Smooth muscle cell of the brain vasculature (primary cell): ENCODE data around the gene ERVMER34-1.

Experiments
- DNase-seq: peaks from one replicate; pipeline ENCODE4 v3.0.0-alpha.2; 2012; ENCODE audit warnings: low read depth, low spot score

The ERVMER34-1 gene

GRCh38 chr4:52718123-52718522, 33.1 kb downstream of the ERVMER34-1 start:
- DNase-seq = no peak

DNA sequence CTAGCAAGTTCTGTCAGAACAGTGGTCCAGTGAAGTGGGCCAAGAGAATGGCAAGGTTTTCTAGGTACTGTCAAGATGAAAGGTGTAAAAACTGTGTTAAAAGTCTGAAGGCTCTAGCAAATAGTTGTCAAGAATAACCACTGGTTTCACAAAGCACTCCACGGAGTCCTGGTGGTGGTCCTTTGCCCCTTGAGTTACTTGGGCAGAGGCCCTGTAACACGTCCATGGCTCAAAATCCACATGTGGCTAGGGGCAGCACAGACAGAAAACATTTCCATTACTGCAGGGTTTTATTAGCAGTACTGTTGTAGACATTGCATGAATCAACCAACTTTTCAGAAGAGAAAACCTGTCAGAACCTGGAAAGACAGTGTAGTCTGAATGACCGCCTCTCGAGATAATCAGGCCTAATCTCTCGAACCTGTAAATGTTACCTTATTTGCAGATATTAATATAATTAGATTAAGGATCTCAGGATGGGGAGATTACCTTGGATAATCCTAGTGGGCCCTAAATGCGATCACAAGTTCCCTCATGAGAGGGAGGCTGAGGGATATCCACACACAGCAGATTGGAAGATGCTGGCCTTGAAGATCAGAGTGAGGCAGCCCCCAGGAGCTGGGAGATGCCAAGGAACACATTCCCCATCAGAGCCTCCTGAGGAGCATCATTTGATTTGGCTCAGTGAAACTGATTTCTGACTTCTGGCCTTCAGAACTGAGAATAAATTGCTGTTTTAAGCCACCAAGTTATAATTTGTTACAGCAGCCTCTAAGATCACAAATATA, 34.7 kb downstream of the ERVMER34-1 start:
- no peak for DNase-seq

DNA sequence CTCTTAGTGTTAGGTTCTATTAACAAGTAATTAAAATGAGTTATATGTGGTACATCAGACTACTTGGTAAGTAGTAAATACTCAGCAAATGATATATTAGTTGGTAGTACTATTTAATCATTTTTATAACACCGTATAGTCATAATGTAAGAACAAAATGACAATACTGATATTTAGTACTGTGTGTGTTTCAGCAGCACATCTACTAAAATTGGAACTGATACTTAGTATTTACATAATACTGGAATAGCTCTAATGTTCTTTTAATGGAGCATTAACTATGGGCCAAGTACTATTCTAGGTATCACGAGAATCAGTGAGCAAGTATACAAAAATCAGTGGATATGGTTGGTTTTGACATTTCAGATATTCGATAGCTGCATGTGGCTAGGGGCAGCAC, 35.3 kb downstream of the ERVMER34-1 start:
- no peak for DNase-seq

- no peak for DNase-seq
These were observed 35.8 kb downstream of the ERVMER34-1 start for GRCh38 chr4:52715255-52715897.

- no peak for DNase-seq
These were observed 36.5 kb downstream of the ERVMER34-1 start for GRCh38 chr4:52714597-52715254.

GRCh38 chr4:52713456-52713937, 37.7 kb downstream of the ERVMER34-1 start:
- no peak for DNase-seq

DNA sequence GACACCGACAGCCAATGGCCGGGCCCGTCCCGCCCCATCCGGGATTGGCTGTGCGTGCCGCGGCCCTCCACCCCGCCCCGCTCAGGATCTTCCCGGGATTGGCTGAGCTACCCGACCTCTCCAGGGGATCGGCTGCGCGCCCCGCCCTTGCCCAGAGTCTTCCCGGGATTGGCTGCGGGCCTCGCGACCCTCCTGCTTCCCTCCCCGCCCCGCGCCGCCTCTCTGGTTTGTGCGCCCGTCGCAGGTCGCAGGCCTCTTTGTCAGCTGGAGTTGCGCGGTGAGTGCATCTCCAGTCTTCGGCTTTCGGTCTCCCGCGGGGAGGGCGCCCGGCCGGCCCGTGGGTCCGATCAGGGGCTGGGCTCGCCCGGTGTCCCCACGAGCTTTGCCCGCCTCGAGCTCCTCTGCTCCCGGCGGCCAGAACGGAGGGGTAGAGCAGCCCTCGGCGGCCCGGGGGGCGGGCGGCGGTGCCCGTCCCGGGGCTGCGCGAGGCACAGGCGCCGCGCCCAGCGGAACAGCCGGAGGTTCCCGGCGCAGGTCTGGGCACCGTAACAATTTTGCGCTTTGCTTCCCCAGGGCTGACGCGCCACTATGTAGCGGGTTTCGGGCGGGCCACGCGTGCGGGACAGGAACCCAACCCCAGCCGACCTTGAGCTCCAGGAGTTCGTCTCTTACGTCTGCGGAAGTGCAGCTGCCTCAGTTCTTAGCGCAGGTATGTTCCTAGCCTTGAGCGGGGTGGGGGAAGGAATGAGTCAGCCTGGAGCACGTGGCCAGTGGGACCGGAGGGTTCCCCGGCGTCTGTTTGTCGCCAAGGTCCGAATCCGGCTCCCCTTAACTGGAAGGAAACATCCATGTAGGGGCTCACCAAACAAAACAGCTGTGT, 38.7 kb downstream of the ERVMER34-1 start:
- peak; percentile 88 for DNase-seq

GRCh38 chr4:52711834-52712250, 39.4 kb downstream of the ERVMER34-1 start:
- no peak for DNase-seq

DNA sequence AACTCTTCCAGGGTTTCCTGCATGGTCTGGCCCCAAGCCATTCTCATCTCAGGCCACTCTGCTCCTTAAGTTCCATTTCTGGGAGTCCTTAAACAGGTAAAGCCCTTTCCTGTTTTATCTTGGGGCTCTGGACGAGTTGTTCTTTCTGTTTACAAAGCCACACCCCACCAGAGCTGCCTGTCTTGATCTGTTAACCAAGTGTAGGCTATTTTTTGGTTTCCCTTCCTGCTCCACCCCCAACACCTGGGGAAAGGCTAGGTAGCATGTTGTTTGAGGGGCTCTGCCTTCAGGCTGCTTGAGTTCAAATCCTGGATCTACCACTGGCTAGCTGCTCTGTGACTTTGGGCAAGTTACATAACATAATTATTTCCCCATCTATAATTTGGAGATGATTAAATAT, 40.0 kb downstream of the ERVMER34-1 start:
- no peak for DNase-seq

DNA sequence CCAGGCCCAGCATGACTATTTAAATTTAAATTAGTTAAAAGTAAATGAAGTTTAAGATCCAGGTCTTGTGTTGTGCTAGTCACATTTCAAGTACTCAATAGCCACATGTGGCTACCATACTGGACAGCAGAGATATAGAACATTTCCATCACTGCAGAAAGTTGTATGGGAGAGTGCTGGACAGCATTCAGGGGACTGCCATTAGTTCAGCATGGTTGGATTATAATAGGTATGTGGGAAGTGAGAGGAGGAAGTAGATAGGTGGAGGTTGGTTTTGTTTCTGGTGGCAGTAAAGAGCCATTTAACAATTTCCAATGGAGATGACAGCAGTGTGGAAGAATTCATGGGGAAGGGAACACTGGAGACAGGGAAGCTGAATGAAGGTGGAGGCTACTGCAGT, 42.1 kb downstream of the ERVMER34-1 start:
- no peak for DNase-seq

DNA sequence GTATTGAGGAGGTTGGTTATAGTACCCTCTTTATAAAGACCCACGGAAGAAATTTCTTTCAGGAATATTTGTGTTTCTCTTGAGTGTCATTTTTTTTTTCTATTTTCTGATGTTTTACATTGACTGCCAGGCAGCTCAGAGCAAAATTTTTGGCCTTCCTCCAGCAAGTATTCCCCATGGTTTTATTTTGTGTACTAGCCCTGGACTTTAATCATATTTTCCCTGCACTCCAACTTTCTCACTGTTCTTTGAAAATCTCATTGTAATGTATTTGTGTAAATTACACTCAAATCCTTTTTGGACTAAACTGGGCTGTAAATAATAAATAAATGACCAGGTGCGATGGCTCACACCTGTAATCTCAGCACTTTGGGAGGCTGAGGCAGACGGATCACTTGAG, 46.6 kb downstream of the ERVMER34-1 start:
- no peak for DNase-seq

DNA sequence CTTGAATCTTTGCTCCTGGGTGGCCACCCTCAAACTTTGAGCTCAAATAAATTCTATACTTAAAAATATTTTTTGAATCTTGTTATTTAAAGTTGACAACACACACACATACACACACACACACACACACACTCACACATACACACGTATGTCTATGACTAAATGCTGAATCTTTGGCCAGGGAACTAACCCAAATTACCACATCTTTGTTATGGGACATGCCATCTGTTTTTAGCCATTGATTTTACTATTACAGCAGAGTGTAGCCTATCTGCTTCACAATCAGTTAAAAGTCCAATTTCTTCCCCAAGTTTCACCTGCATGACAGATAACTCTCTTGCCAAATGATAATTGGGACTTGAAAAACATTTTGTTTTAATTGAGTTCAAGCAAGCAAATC, 47.1 kb downstream of the ERVMER34-1 start:
- DNase-seq = no peak

- DNase-seq = no peak
These were observed 50.0 kb downstream of the ERVMER34-1 start for GRCh38 chr4:52701207-52701606.

DNA sequence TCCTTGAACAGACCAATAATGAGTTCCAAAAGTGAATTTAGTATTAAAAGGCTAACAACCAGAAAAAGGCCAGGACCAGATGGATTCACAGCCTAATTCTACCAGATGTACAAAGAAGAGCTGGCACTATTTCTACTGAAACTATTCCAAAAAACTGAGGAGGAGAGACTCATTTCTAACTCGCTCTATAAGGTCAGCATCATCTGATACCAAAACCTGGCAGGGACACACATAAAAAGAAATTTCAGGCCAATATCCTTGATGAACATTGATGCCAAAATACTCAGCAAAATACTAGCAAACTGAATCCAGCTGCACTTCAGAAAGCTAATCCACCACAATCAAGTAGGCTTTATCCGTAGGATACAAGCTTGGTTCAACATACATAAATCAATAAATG, 56.3 kb downstream of the ERVMER34-1 start:
- DNase-seq = no peak

DNA sequence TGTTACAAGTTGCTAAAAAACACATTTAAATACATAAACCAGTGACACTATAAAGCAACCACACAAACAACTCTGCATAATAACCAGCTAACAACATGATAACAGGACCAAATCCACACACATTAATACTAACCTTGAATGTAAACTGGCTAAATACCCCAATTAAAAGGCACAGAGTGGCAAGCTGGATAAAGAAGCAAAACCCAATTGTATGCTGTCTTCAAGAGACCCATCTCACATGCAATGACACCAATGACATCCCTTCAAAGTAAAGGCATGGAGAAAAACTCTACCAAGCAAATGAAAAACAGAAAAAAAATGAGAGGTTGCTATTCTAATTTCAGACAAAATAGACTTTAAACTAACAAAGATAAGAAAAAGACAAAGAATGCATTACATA, 57.7 kb downstream of the ERVMER34-1 start:
- DNase-seq = no peak
